Upper lobe of right lung (tissue), 1 donor: ENCODE measurements around the gene SDC3. TPM values are rescaled to one million over a fixed set of nuclear protein-coding genes. Genes with fewer than 3 reads are reported as not detected.

Experiments
- ATAC-seq: fragments of 200-7000 bp; cut with Tn5 transposase; one replicate; pipeline ENCODE4 v1.9.1; 2020; ENCODE audit warnings: mild to moderate bottlenecking, moderate library complexity
- DNase-seq: peaks from one replicate; pipeline ENCODE4 v3.0.0-alpha.2; 2020
- H3K27ac ChIP-seq: fragments of 200-600 bp; one replicate; pipeline ENCODE4 v1.8.0; 2022
- H3K27me3 ChIP-seq: fragments of 200-600 bp; one replicate; pipeline ENCODE4 v1.8.0; 2022; ENCODE audit warnings: mild to moderate bottlenecking
- H3K36me3 ChIP-seq: fragments of 200-600 bp; one replicate; pipeline ENCODE4 v1.8.0; 2022
- H3K4me1 ChIP-seq: fragments of 200-600 bp; one replicate; pipeline ENCODE4 v1.8.0; 2022
- H3K4me3 ChIP-seq: fragments of 200-600 bp; one replicate; pipeline ENCODE4 v1.8.0; 2022; ENCODE audit warnings: mild to moderate bottlenecking
- H3K9me3 ChIP-seq: fragments of 200-600 bp; one replicate; pipeline ENCODE4 v1.8.0; 2022
- CTCF ChIP-seq: fragments of 200-600 bp; IDR thresholded peaks from one replicate; pipeline ENCODE4 v1.8.0; 2022; ENCODE audit warnings: antibody characterized with exemption
- intact Hi-C: fragments of 100-400 bp; cut with DNase I; formaldehyde crosslinking; loops from one replicate; pipeline ENCODE4 v1.11.0; 2022
- total RNA-seq: library from RNA; stranded (reverse); fragmentation: NEBNext Ultra II Directional; extraction: Animal tissue kit (Norgen Biotek cat#: 25700); gene quantifications from one replicate; pipeline ENCODE4 v1.2.1, GENCODE V29; 2021
- donor health status: DM: no; HTN: yes; CAD: no; lungs with severe emphysema.

SDC3 gene
- total RNA-seq, 1 donor from 2014 or later: 39.4 TPM

DNA sequence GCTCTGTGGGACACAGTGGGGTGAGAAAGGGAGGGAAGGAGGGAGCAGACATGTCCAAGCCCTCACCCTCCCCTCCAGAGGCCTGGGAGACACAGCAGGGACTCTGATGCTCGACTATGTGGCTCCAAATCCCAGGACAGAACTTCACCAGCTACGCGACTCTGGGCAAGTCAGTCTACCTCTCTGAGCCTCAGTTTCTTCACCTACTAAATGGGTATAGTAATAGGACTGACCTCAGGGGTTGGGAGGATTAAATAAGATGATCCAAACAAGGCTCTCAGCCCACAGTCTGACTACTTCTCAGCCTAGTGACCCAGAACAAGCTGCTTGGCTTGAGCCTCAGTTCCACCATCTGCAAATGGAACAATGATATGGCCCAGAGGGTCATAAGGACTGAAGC, 19.6 kb downstream of the SDC3 start:
- H3K9me3 ChIP-seq: no peaks in the 10 kb centered on the region
- TF ChIP-seq CTCF: no peak
- ATAC-seq (no peak), DNase-seq (no peak)
- no peaks in the 10 kb centered on the region for H3K36me3 ChIP-seq
- intact Hi-C loops: no loop called here
- H3K27ac ChIP-seq: peak overlapping the region; percentile 65
- no peak overlapping the region for H3K4me3 ChIP-seq
- peaks cover 18% of the 10 kb centered on the region for H3K4me1 ChIP-seq
- H3K27me3 ChIP-seq: no peaks in the 10 kb centered on the region

DNA sequence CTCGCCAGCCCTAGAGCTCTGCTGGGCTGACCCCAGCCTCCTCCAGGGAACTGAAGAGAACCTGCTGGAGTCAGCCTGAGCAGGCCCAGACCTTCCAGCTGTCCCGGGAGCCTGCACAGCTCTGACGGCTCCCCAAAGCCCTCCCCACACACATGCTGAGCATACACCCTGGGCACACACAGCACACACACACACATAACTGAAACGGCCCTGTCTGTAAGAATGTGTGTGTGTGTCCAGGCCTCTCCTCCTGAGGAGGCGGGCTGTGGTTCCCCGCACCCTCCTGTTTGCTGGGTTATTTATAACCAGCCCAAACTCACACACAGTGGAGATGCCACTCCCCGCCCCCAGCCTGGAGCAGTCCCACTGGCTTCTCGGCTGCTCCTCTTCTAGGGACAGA, 20.2 kb downstream of the SDC3 start:
- H3K4me3 ChIP-seq: no peak overlapping the region
- H3K4me1 ChIP-seq: peaks cover 18% of the 10 kb centered on the region
- H3K27ac ChIP-seq: peak overlapping the region; percentile 65
- peak; percentile 82 for ATAC-seq
- DNase-seq: no peak
- TF ChIP-seq CTCF: no peak
- intact Hi-C loops: no loop called here
- H3K36me3 ChIP-seq: no peaks in the 10 kb centered on the region
- no peaks in the 10 kb centered on the region for H3K9me3 ChIP-seq
- H3K27me3 ChIP-seq: no peaks in the 10 kb centered on the region

GRCh38 chr1:30887485-30888315, 20.9 kb downstream of the SDC3 start:
- Histone ChIP-seq H3K4me1 (peaks cover 18% of the 10 kb centered on the region), H3K9me3 (no peaks in the 10 kb centered on the region), H3K27ac (peak overlapping the region; percentile 65), H3K36me3 (no peaks in the 10 kb centered on the region), H3K27me3 (no peaks in the 10 kb centered on the region), H3K4me3 (no peak overlapping the region)
- DNase-seq (no peak), ATAC-seq (no peak)
- no peak for TF ChIP-seq CTCF
- intact Hi-C loops: no loop called here

DNA sequence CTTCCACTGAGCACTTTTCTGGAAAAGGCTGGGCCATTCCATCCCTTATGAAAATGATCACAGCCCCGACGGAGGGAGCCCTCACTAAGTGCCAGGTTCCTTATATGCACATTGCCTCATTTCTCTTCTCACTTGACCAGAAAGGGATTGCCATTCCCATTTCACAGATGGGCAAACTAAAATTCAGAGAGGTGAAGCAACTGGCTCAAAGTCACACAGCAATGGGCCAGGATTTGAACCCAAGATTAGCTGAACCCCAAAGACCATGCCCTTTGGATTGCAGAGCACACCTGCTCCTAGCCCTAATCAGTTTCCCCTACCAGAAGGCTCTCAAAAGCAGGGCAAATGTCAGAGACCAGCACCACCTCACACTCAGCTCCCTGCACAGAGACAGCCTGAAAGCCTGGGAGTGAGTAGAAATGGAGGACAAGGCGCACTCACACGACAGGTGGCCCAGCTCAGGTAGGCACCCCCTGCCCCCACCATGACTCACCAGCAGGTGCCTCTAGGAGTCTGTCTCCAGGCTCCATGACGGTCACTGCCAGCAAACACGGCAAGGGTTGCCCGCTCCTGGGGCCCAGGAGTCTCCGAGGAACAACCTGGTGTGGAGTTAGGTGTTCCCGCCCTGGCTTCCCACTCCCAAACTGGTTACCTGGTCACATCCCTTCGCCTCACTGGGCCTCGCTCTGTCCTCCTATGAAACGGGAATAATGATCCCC, 21.7 kb downstream of the SDC3 start:
- intact Hi-C loops: no loop called here
- peaks cover 18% of the 10 kb centered on the region for H3K4me1 ChIP-seq

More for the DNA sequence above, 21.7 kb downstream of the SDC3 start:
- DNase-seq (no peak), ATAC-seq (no peak)
- no peaks in the 10 kb centered on the region for H3K27me3 ChIP-seq
- no peaks in the 10 kb centered on the region for H3K36me3 ChIP-seq
- H3K4me3 ChIP-seq: no peak overlapping the region
- no peak overlapping the region for H3K27ac ChIP-seq
- no peaks in the 10 kb centered on the region for H3K9me3 ChIP-seq
- no peak for TF ChIP-seq CTCF
